ENCODE measurements around the gene SMURF2.

The SMURF2 gene

GRCh38 chr17:64538508-64539130 is 123.5 kb downstream of the SMURF2 start:
- H3K9me3 ChIP-seq, result no peaks in the 10 kb centered on the region
- TF ChIP-seq, protein P1, sequence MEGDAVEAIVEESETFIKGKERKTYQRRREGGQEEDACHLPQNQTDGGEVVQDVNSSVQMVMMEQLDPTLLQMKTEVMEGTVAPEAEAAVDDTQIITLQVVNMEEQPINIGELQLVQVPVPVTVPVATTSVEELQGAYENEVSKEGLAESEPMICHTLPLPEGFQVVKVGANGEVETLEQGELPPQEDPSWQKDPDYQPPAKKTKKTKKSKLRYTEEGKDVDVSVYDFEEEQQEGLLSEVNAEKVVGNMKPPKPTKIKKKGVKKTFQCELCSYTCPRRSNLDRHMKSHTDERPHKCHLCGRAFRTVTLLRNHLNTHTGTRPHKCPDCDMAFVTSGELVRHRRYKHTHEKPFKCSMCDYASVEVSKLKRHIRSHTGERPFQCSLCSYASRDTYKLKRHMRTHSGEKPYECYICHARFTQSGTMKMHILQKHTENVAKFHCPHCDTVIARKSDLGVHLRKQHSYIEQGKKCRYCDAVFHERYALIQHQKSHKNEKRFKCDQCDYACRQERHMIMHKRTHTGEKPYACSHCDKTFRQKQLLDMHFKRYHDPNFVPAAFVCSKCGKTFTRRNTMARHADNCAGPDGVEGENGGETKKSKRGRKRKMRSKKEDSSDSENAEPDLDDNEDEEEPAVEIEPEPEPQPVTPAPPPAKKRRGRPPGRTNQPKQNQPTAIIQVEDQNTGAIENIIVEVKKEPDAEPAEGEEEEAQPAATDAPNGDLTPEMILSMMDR (IDR thresholded peaks at IDR 0.05), result no peak
- DNase-seq, result no peak

GRCh38 chr17:64537488-64537887 is 124.6 kb downstream of the SMURF2 start:
- H3K27ac ChIP-seq, result no peak overlapping the region
- H3K4me3 ChIP-seq, result no peak overlapping the region
- intact Hi-C loops (cut with DNase I; ENCODE audit: low total_unique reads), result no loop called here

More at GRCh38 chr17:64538508-64539130, 123.5 kb downstream of the SMURF2 start:
- Histone ChIP-seq H3K4me1 (no peaks in the 10 kb centered on the region), H3K27ac (no peak overlapping the region), H3K4me3 (no peak overlapping the region), H3K36me3 (peaks cover 51 to 82% (median 60%) of the 10 kb centered on the region in 3 donors), H3K27me3 (no peaks in the 10 kb centered on the region)
- intact Hi-C loops (cut with DNase I; ENCODE audit: low total_unique reads), result no loop called here

GRCh38 chr17:64536913-64537312 is 125.2 kb downstream of the SMURF2 start:
- DNase-seq, result no peak
- H3K36me3 ChIP-seq, result peaks cover 68 to 91% (median 77%) of the 10 kb centered on the region in 3 donors
- H3K4me1 ChIP-seq, result peaks cover 0 to 4% (median 0%) of the 10 kb centered on the region in 4 donors
- TF ChIP-seq, protein P1 (IDR thresholded peaks at IDR 0.05), result no peak
- no peak overlapping the region for H3K4me3 ChIP-seq
- intact Hi-C loops (cut with DNase I; ENCODE audit: low total_unique reads), result no loop called here
- H3K9me3 ChIP-seq, result no peaks in the 10 kb centered on the region
- H3K27ac ChIP-seq, result no peak overlapping the region
- H3K27me3 ChIP-seq, result no peaks in the 10 kb centered on the region

More at GRCh38 chr17:64537488-64537887, 124.6 kb downstream of the SMURF2 start:
- H3K36me3 ChIP-seq, result peaks cover 62 to 91% (median 72%) of the 10 kb centered on the region in 3 donors
- no peaks in the 10 kb centered on the region for H3K27me3 ChIP-seq
- TF ChIP-seq, protein P1 (IDR thresholded peaks at IDR 0.05), result no peak
- no peaks in the 10 kb centered on the region for H3K9me3 ChIP-seq
- DNase-seq, result no peak
- no peaks in the 10 kb centered on the region for H3K4me1 ChIP-seq

- TF ChIP-seq, protein P1 (IDR thresholded peaks at IDR 0.05), result no peak
- peaks cover 0 to 4% (median 0%) of the 10 kb centered on the region in 4 donors for H3K4me1 ChIP-seq
- H3K27ac ChIP-seq, result no peak overlapping the region
- DNase-seq, result no peak
- intact Hi-C loops (cut with DNase I; ENCODE audit: low total_unique reads), result no loop called here
- H3K4me3 ChIP-seq, result no peak overlapping the region
- peaks cover 83 to 92% (median 91%) of the 10 kb centered on the region in 3 donors for H3K36me3 ChIP-seq
- no peaks in the 10 kb centered on the region for H3K9me3 ChIP-seq
- no peaks in the 10 kb centered on the region for H3K27me3 ChIP-seq
Observed at GRCh38 chr17:64535357-64535756, 126.8 kb downstream of the SMURF2 start.

GRCh38 chr17:64534187-64534586 is 127.9 kb downstream of the SMURF2 start:
- Histone ChIP-seq H3K9me3 (no peaks in the 10 kb centered on the region), H3K36me3 (peaks cover 94 to 98% (median 94%) of the 10 kb centered on the region in 3 donors), H3K4me1 (peaks cover 0 to 4% (median 0%) of the 10 kb centered on the region in 4 donors), H3K27me3 (no peaks in the 10 kb centered on the region), H3K27ac (no peak overlapping the region), H3K4me3 (no peak overlapping the region)
- TF ChIP-seq, protein P1 (IDR thresholded peaks at IDR 0.05), result no peak
- intact Hi-C loops (cut with DNase I; ENCODE audit: low total_unique reads), result no loop called here
- DNase-seq, result no peak

All from tibial artery (tissue), 4 donors.